ENCODE measurements around the gene DISC1.

DNA sequence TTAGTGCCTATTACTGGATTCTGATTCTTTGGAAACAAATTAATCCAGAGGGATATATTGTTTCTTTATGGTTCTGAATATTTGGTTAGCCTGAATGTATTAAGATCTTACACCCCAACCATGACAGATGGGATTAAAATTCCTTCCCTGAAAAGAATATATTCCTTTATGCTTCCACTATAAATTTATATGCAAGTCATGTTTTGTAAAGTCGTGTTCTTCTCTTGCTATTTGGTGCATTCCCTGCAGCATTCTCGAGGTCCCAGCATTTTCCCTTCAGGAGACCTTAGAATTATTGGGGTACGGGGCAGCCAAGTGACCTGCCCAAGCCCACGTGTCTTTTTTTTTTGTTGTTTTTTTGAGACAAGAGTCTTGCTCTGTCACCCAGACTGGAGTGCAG is 62.4 kb downstream of the DISC1 start:
- no peak for TF ChIP-seq EZH2 (IDR thresholded peaks at IDR 0.05; ENCODE audit: low read length, missing control alignments)
- TF ChIP-seq, protein P1, sequence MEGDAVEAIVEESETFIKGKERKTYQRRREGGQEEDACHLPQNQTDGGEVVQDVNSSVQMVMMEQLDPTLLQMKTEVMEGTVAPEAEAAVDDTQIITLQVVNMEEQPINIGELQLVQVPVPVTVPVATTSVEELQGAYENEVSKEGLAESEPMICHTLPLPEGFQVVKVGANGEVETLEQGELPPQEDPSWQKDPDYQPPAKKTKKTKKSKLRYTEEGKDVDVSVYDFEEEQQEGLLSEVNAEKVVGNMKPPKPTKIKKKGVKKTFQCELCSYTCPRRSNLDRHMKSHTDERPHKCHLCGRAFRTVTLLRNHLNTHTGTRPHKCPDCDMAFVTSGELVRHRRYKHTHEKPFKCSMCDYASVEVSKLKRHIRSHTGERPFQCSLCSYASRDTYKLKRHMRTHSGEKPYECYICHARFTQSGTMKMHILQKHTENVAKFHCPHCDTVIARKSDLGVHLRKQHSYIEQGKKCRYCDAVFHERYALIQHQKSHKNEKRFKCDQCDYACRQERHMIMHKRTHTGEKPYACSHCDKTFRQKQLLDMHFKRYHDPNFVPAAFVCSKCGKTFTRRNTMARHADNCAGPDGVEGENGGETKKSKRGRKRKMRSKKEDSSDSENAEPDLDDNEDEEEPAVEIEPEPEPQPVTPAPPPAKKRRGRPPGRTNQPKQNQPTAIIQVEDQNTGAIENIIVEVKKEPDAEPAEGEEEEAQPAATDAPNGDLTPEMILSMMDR (conservative IDR thresholded peaks at IDR 0.05 in 1 of 2, IDR thresholded peaks at IDR 0.05 in 1 of 2; ENCODE audit: low read depth in 1 of 2, low read length in 2 of 2): no peak

Data from fibroblast of lung (primary cell).